HUES48 (cell line): Measurements from ENCODE around the gene IL1RAPL2.
"Not testable (repeated sequence)": the region's sequence is repeated elsewhere in the genome, so short reads cannot be mapped to it uniquely, and the experiment has no call there.

Experiments
- H3K27ac ChIP-seq: one replicate; pipeline ENCODE4 v1.7.0; 2013; ENCODE audit warnings: low read depth, low read length, inconsistent platforms
- H3K27me3 ChIP-seq: 2 replicates; pipeline ENCODE4 v1.6.1; 2013; ENCODE audit warnings: mild to moderate bottlenecking, low read length; ENCODE audit not compliant: control insufficient read depth, insufficient read depth
- H3K36me3 ChIP-seq: 2 replicates; pipeline ENCODE4 v1.6.1; 2013; ENCODE audit warnings: low read length; ENCODE audit not compliant: control insufficient read depth, insufficient read depth
- H3K4me1 ChIP-seq: 2 replicates; pipeline ENCODE4 v1.6.1; 2013; ENCODE audit warnings: mild to moderate bottlenecking, low read length; ENCODE audit not compliant: control insufficient read depth, insufficient read depth
- H3K4me3 ChIP-seq: 2 replicates; pipeline ENCODE4 v1.5.1; 2013; ENCODE audit warnings: mild to moderate bottlenecking, low read depth, low read length
- H3K9ac ChIP-seq: 2 replicates; pipeline ENCODE4 v1.6.1; 2013; ENCODE audit warnings: mild to moderate bottlenecking, low read depth, low read length, moderate library complexity
- H3K9me3 ChIP-seq: 2 replicates; pipeline ENCODE4 v1.6.1; 2013; ENCODE audit warnings: low read length; ENCODE audit not compliant: control insufficient read depth, insufficient read depth

IL1RAPL2 gene

DNA sequence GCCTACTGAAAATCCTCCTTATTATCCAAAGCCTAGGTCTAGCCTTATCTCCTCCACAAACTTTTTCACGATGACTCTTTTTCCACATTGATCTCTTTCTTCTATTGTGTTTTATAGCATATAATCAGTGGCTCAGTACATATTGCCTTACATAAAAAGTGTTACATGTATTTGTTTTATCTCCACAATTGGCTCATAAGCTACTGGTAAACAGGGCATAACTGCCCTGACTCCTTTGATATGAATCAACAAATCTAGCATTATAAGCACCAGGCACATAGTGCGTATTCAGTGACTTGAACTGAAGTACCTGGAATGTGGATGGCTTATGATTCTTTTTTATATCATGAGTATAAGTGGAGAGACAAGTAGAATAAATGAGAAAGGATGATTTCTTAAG is 447.7 kb downstream of the IL1RAPL2 start:
- H3K27me3 ChIP-seq, result no peaks in the 10 kb centered on the region
- no peak overlapping the region for H3K9ac ChIP-seq
- H3K36me3 ChIP-seq, result no peaks in the 10 kb centered on the region
- no peak overlapping the region for H3K4me3 ChIP-seq
- H3K27ac ChIP-seq, result no peak overlapping the region
- no peaks in the 10 kb centered on the region for H3K4me1 ChIP-seq
- no peaks in the 10 kb centered on the region for H3K9me3 ChIP-seq

DNA sequence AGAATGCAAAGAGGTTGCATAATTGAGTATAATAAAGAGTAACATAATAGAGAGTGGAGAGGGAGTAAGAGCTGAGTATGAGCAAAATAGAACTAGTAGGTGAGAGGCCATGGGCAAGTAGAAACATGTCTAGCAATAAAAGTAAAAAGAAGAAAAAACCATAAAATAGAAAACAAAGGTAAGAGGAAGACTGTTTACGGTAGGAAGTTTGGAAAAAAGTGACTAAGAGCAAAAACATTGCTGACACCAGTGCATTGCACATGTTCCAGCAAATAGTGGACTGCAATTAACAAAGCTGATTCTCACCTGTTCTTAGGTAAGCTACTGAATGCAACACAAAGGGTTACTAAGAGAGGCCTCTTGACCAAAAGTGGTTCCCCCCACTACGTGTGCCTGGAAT is 451.6 kb downstream of the IL1RAPL2 start:
- Histone ChIP-seq H3K9me3 (no peaks in the 10 kb centered on the region), H3K27ac (no peak overlapping the region), H3K4me3 (no peak overlapping the region), H3K36me3 (no peaks in the 10 kb centered on the region), H3K27me3 (no peaks in the 10 kb centered on the region), H3K4me1 (no peaks in the 10 kb centered on the region), H3K9ac (no peak overlapping the region)

DNA sequence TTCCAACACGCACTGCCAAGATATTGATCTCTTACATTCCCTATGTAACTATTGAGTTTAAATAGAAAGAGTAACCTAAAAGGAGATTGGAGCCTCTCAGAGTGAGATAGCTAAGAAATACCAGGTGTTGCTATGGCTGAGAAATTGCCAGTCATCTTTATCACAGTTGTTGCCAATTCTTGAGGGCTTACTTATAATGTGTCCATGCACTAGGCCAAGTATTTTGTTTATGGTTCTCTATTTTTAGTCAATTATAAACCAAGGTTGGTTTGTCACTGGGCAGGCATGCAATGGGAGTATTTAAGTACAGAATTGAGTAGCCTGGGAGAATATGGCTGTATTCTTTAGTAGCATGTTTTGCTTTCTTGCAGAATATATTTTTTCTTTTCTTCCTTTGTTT is 452.9 kb downstream of the IL1RAPL2 start:
- no peaks in the 10 kb centered on the region for H3K36me3 ChIP-seq

DNA sequence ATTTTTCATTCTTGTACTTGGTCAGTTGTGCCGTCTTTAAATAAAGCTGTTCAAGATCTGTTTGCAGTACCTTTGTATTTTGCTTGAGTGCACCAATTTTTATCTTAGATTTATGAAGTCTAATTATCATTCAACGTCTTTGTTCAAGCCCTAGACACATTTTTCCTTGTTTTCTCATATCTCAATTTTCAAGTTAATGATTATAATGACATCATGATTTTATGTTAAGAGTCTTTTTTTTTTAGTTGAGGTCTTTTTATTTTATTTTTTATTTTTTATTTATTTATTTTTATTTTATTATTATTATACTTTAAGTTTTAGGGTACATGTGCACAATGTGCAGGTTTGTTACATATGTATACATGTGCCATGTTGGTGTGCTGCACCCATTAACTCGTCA is 463.0 kb downstream of the IL1RAPL2 start:
- H3K36me3 ChIP-seq, H3K4me3 ChIP-seq, H3K27ac ChIP-seq, H3K9me3 ChIP-seq, H3K4me1 ChIP-seq, H3K9ac ChIP-seq, H3K27me3 ChIP-seq: not testable (repeated sequence)

More for the DNA sequence above, 452.9 kb downstream of the IL1RAPL2 start:
- Histone ChIP-seq H3K27me3 (no peaks in the 10 kb centered on the region), H3K9ac (no peak overlapping the region), H3K9me3 (no peaks in the 10 kb centered on the region), H3K4me1 (no peaks in the 10 kb centered on the region), H3K27ac (no peak overlapping the region), H3K4me3 (no peak overlapping the region)

DNA sequence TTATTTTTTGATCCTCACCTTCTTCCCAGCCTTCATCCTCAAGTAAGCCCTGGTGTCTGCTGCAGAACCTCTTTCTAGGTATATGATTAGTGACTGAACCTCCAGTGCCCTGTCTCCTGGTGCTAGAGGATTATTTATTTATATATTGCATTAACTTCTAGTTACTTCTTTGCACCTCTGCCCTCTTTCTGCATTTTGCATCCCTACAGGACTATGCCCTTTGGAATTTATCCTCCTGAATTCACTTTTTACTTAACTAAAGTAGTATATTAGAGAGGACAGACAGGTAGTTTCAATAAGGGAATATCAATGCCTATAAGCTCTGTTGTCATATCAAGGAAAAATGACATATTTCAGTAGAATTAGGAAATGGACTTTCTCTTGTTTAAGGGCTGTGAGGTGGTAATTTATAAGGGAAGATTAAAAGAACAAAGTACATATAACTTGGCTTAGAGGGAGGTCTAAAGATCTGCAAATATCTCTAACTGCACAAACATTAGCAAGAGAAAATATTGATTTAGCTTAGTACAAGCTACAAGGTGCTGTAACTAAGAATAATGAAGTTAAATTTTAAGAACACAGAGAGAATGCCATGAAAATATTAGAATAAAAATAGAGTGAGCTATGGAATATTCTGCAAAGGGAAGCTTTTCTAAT is 472.8 kb downstream of the IL1RAPL2 start:
- no peak overlapping the region for H3K27ac ChIP-seq
- no peaks in the 10 kb centered on the region for H3K27me3 ChIP-seq
- H3K36me3 ChIP-seq, result no peaks in the 10 kb centered on the region
- H3K4me3 ChIP-seq, result no peak overlapping the region
- peaks cover 9% of the 10 kb centered on the region for H3K9me3 ChIP-seq
- H3K9ac ChIP-seq, result no peak overlapping the region
- H3K4me1 ChIP-seq, result no peaks in the 10 kb centered on the region

DNA sequence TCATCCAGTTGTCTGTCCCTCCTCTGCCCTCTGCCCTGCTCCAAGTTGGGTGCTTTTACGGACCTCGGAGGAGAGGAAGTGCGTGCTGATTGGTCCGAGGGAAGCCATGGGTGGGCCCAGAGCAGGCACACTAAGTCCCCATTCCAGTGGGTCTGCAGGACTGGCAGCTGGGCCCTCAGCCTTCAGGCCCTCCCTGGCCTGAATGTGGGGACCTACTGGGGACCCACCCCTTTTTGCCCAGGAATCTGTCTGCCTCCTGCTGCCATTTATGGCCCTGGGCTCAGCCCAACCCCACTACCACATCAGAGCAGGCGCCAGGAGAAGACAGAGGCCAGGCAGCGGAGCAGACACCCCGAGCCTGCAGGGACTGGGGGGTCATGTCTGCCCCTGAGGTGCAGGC is 484.9 kb downstream of the IL1RAPL2 start:
- no peaks in the 10 kb centered on the region for H3K36me3 ChIP-seq
- H3K4me1 ChIP-seq, result peaks cover 5% of the 10 kb centered on the region
- no peak overlapping the region for H3K9ac ChIP-seq
- H3K27me3 ChIP-seq, result peaks cover 2% of the 10 kb centered on the region; the same call in 1 of the 2 replicates
- no peak overlapping the region for H3K27ac ChIP-seq
- peaks cover 9% of the 10 kb centered on the region for H3K9me3 ChIP-seq
- no peak overlapping the region for H3K4me3 ChIP-seq

DNA sequence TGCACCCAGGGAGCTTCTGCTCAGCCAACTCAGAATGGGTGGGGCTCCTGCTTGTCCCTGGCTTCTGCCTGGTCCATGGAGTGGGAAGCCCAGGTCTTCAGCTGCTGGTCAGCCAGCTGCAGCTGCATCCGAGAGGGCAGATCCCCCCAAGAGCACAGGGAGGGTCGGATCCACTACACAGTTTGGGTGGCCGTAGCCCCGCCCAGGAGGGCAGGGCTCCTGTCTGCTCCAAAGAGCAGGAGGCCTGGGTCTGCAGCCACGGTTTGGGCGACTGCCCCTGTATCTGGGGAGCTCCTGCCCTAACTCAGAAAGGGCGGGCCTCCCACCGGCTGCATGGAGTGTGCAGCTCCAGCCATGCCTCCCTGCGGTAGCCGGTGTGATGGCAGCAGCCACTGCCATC is 485.4 kb downstream of the IL1RAPL2 start:
- Histone ChIP-seq H3K9me3 (peaks cover 9% of the 10 kb centered on the region), H3K27ac (no peak overlapping the region), H3K36me3 (no peaks in the 10 kb centered on the region), H3K4me3 (no peak overlapping the region), H3K27me3 (peaks cover 2% of the 10 kb centered on the region; the same call in 1 of the 2 replicates), H3K4me1 (peaks cover 5% of the 10 kb centered on the region), H3K9ac (no peak overlapping the region)

DNA sequence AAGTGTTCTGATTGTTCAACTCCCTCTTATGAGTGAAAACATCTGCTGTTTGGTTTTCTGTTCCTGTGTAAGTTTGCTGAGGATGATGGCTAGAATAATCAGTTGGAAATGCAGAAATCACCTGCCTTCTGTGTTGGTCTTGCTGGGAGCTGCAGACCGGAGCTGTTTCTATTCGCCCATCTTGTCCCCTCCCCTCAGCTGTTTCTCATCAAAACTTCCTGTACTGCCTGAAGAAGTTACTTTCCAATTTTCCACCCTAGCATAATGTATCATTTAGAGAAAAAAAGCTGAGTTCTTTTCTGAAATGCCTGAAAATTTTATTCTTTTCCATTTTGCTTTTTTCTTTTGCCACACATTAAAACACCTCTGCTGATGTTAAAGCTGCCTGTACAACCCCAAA is 486.9 kb downstream of the IL1RAPL2 start:
- H3K36me3 ChIP-seq, result no peaks in the 10 kb centered on the region
- peaks cover 2% of the 10 kb centered on the region; the same call in 1 of the 2 replicates for H3K27me3 ChIP-seq
- peaks cover 9% of the 10 kb centered on the region for H3K9me3 ChIP-seq
- H3K4me1 ChIP-seq, result peaks cover 5% of the 10 kb centered on the region
- no peak overlapping the region for H3K27ac ChIP-seq
- H3K4me3 ChIP-seq, result no peak overlapping the region
- H3K9ac ChIP-seq, result no peak overlapping the region

DNA sequence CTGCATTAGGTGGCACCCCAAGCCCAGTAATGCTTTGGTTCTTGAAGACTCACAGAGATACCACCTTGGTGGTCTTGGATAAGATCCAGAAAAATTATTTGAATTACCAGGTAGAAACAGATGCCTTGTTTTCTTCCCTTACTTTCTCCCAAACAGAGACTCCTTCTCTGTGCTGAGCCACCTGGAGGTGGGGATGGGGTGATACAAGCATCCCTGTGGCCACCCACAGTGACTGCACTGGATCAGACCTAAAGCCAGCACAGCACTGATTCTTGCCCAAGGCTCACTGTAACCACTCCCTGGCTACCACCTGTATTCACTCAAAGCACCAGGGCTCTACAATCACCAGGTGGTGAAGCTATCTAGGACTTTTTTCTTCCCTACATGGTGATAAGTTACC is 497.7 kb downstream of the IL1RAPL2 start:
- Histone ChIP-seq H3K9ac (no peak overlapping the region), H3K4me1 (no peaks in the 10 kb centered on the region), H3K9me3 (no peaks in the 10 kb centered on the region), H3K4me3 (no peak overlapping the region), H3K36me3 (no peaks in the 10 kb centered on the region), H3K27ac (no peak overlapping the region), H3K27me3 (no peaks in the 10 kb centered on the region)

DNA sequence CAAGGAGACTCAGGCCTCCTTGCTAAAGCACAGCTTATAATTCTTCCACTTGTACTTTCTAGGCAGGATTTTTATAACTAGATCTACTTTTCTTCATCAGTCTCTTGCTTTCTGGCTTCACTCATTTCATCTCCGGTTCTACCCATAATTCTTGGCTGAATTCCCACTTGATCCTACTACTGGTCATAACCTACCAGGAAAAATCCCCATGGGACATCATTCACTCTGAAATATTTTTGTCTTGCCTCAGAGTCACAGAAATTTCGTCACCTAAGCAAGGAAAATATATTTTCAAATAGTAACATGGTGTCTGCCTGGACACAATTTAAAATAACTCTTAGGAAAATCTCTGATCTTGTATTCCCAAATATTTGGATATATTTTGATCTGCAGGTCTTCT is 532.2 kb downstream of the IL1RAPL2 start:
- no peak overlapping the region for H3K27ac ChIP-seq
- 0 out of 2 replicates have a peak, but pooled peaks cover 2% of the 10 kb centered on the region for H3K9me3 ChIP-seq
- no peak overlapping the region for H3K4me3 ChIP-seq
- H3K4me1 ChIP-seq, result no peaks in the 10 kb centered on the region
- no peak overlapping the region for H3K9ac ChIP-seq
- H3K36me3 ChIP-seq, result no peaks in the 10 kb centered on the region
- no peaks in the 10 kb centered on the region; the same call in 1 of the 2 replicates for H3K27me3 ChIP-seq

DNA sequence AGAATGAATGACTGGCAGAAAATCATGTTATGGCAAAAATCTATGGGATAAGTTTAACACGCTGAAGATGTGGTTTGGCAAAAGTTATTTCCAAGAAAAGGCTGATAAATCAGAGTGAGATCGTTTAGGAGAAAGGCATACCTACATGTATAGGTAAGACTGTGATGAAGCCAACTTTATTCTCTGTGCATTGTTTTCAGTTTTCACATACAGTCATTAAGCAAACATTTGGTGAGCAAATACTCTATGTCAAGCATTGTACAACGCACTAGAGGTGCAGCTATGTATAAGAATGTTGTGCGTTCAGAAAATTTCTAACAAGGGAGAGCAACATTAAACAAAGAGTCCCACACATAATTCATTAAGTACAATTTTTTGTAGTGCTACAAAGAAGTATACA is 532.8 kb downstream of the IL1RAPL2 start:
- H3K9ac ChIP-seq, result no peak overlapping the region
- H3K27me3 ChIP-seq, result no peaks in the 10 kb centered on the region; the same call in 1 of the 2 replicates
- H3K4me1 ChIP-seq, result no peaks in the 10 kb centered on the region
- no peak overlapping the region for H3K4me3 ChIP-seq
- H3K36me3 ChIP-seq, result no peaks in the 10 kb centered on the region
- no peak overlapping the region for H3K27ac ChIP-seq
- no peaks in the 10 kb centered on the region for H3K9me3 ChIP-seq
